ENCODE results near the gene VWA8.

Gene VWA8

DNA sequence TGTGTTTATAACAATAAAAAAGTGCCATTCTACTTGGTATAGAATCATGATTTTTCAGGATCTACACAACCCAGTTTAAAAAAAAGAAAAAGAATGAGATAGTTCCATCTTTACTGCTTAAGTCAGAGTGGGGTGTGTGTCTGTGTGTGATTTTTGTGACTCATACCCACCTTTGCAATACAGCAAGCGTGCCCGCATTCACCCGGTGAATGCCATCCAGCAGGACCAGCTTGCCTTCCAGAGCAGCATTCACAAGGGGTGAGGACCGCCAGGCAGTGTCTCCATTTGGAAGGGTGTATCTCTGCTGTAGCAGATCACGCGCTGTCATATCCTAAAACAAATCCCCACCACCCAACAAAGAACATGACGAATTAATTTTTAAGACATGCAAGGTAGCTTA lies 127.7 kb downstream of the VWA8 start:
- no peak for ATAC-seq
- no peak for TF ChIP-seq PPARA (CRISPR knock-in tag; IDR thresholded peaks at IDR 0.05; ENCODE audit: borderline replicate concordance)

- ATAC-seq: peak; percentile 91
- TF ChIP-seq ISL1 (CRISPR knock-in tag; IDR thresholded peaks at IDR 0.05) (peak; percentile 84), ARNTL (CRISPR knock-in tag; IDR thresholded peaks at IDR 0.05; ENCODE audit: borderline replicate concordance, low read depth) (no peak)
These were observed 133.2 kb downstream of the VWA8 start for GRCh38 chr13:41827507-41828213.

DNA sequence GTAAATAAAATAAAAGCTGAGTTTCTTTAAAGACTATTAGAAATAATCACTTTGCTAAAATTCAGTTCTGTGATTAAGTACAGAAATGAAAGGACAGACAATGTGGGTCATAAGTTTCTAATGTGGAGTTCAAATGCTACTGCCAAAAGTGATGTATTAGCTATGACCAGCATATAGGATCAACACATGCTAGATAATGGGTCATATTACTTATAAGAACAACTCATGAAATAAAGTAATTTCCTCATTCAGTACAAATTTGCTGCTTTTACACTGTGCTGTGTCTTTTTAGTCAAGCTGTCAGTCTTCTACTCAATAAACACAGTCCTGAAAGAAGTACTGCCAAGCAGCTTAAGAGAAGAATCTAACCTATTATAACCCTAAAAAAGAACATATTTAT lies 135.2 kb downstream of the VWA8 start:
- no peak for ATAC-seq
- TF ChIP-seq ARNTL (CRISPR knock-in tag; IDR thresholded peaks at IDR 0.05; ENCODE audit: borderline replicate concordance, low read depth) (no peak), ZNF565 (CRISPR knock-in tag; conservative IDR thresholded peaks at IDR 0.05; ENCODE audit: low read depth) (no peak), ISL1 (CRISPR knock-in tag; IDR thresholded peaks at IDR 0.05) (no peak), CSRNP3 (CRISPR knock-in tag; IDR thresholded peaks at IDR 0.05) (no peak), TOX (CRISPR knock-in tag; IDR thresholded peaks at IDR 0.05; ENCODE audit: borderline replicate concordance) (no peak), PPARA (CRISPR knock-in tag; IDR thresholded peaks at IDR 0.05; ENCODE audit: borderline replicate concordance) (no peak), CREB5 (CRISPR knock-in tag; IDR thresholded peaks at IDR 0.05; ENCODE audit: low read depth) (no peak), ZC3H10 (CRISPR knock-in tag; IDR thresholded peaks at IDR 0.05) (no peak), CSDC2 (CRISPR knock-in tag; IDR thresholded peaks at IDR 0.05) (no peak), ZNF8 (CRISPR knock-in tag; IDR thresholded peaks at IDR 0.05) (no peak)

DNA sequence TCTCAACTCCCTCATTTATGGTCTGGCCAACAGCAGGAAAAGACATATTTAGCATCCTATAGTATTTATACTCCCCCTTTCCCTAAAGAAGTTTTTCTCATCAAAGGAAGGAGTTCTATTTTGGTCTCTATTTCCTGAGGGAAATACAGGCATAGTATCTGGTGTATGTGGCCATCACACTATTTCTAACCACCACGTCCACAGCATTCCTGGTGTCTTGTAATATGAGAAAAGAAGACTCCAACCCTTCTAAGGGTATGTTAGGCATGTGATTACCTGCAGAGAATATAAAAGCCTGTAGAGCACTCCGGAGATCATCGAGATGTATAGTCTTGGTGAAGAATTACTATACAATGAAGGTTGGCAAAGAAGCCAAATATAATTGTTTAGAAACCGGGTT lies 137.4 kb downstream of the VWA8 start:
- TF ChIP-seq ZFP3 (CRISPR knock-in tag; IDR thresholded peaks at IDR 0.05): no peak
- no peak for TF ChIP-seq TSHZ2 (CRISPR knock-in tag; IDR thresholded peaks at IDR 0.05)
- no peak for TF ChIP-seq RARB (CRISPR knock-in tag; IDR thresholded peaks at IDR 0.05)
- TF ChIP-seq ZC3H10 (CRISPR knock-in tag; IDR thresholded peaks at IDR 0.05): no peak
- no peak for TF ChIP-seq ZFP30 (CRISPR knock-in tag; IDR thresholded peaks at IDR 0.05)
- no peak for ATAC-seq

DNA sequence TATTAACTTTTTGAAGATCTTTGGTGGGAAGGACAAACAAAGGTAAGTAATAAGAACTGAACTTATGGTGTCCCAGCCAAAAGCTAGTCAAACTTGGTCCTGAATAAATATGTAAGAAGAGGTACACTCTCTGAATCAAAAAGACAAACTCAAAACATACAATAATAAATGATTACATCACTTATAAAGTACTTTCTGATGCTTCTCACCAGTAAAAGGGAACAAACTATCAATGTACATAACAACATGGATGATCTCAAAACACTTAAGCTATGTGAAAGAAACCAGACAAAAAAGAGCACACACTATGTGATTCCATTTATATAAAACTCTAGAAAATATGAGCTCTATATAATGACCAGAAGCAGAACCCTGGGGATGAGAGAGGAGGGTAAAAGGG lies 138.3 kb downstream of the VWA8 start:
- TF ChIP-seq TSHZ2 (CRISPR knock-in tag; IDR thresholded peaks at IDR 0.05) (no peak), GLIS3 (CRISPR knock-in tag; IDR thresholded peaks at IDR 0.05) (no peak), OSR1 (CRISPR knock-in tag; IDR thresholded peaks at IDR 0.05) (no peak), POU6F1 (CRISPR knock-in tag; IDR thresholded peaks at IDR 0.05; ENCODE audit: borderline replicate concordance, low read depth) (no peak), CSDC2 (CRISPR knock-in tag; IDR thresholded peaks at IDR 0.05) (no peak), CSRNP3 (CRISPR knock-in tag; IDR thresholded peaks at IDR 0.05) (no peak)
- ATAC-seq: no peak
